ENCODE data around the gene SMCO1.

DNA sequence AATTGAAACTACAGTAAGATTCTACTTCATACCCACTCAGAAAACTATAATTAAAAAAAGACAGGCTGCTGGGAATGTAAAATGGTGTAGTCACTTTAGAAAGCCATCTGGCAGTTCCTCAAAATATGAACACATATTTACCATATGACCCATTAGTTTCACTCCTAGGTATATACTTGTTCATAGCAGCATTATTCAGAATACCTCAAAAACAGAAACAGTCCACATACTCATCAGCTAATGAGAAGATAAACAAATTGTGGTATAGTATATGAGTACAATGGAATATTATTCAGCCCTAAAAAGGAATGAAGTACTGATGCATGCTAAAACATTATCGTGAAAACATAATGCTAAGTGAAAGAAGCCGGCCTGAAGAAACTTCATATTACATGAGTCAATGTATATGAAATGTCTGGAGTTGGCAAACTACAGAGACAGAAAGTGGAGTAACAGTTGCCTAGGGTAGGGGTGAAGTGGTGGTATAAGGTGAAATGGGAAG lies 29.4 kb upstream of the SMCO1 start:
- TF ChIP-seq, protein P1, sequence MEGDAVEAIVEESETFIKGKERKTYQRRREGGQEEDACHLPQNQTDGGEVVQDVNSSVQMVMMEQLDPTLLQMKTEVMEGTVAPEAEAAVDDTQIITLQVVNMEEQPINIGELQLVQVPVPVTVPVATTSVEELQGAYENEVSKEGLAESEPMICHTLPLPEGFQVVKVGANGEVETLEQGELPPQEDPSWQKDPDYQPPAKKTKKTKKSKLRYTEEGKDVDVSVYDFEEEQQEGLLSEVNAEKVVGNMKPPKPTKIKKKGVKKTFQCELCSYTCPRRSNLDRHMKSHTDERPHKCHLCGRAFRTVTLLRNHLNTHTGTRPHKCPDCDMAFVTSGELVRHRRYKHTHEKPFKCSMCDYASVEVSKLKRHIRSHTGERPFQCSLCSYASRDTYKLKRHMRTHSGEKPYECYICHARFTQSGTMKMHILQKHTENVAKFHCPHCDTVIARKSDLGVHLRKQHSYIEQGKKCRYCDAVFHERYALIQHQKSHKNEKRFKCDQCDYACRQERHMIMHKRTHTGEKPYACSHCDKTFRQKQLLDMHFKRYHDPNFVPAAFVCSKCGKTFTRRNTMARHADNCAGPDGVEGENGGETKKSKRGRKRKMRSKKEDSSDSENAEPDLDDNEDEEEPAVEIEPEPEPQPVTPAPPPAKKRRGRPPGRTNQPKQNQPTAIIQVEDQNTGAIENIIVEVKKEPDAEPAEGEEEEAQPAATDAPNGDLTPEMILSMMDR (conservative IDR thresholded peaks at IDR 0.05; ENCODE audit: low read depth in 2 of 2): no peak
- TF ChIP-seq EZH2phosphoT487 (IDR thresholded peaks at IDR 0.05; ENCODE audit: unreplicated experiment) (no peak), POLR2AphosphoS5 (IDR thresholded peaks at IDR 0.05; ENCODE audit: low read depth) (no peak), JUNB (IDR thresholded peaks at IDR 0.05; ENCODE audit: unreplicated experiment) (no peak), EZH2 (IDR thresholded peaks at IDR 0.05; ENCODE audit: low read depth, unreplicated experiment) (no peak), CREB1 (CRISPR knock-in tag; IDR thresholded peaks at IDR 0.05; ENCODE audit: low read depth) (no peak), NANOG (IDR thresholded peaks at IDR 0.05; ENCODE audit: borderline replicate concordance) (no peak)
- TF ChIP-seq, protein P2, sequence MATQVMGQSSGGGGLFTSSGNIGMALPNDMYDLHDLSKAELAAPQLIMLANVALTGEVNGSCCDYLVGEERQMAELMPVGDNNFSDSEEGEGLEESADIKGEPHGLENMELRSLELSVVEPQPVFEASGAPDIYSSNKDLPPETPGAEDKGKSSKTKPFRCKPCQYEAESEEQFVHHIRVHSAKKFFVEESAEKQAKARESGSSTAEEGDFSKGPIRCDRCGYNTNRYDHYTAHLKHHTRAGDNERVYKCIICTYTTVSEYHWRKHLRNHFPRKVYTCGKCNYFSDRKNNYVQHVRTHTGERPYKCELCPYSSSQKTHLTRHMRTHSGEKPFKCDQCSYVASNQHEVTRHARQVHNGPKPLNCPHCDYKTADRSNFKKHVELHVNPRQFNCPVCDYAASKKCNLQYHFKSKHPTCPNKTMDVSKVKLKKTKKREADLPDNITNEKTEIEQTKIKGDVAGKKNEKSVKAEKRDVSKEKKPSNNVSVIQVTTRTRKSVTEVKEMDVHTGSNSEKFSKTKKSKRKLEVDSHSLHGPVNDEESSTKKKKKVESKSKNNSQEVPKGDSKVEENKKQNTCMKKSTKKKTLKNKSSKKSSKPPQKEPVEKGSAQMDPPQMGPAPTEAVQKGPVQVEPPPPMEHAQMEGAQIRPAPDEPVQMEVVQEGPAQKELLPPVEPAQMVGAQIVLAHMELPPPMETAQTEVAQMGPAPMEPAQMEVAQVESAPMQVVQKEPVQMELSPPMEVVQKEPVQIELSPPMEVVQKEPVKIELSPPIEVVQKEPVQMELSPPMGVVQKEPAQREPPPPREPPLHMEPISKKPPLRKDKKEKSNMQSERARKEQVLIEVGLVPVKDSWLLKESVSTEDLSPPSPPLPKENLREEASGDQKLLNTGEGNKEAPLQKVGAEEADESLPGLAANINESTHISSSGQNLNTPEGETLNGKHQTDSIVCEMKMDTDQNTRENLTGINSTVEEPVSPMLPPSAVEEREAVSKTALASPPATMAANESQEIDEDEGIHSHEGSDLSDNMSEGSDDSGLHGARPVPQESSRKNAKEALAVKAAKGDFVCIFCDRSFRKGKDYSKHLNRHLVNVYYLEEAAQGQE (IDR thresholded peaks at IDR 0.05; ENCODE audit: unreplicated experiment): no peak

All from GM23338 (cell line).